Ecto neural progenitor cell (in vitro differentiated cells): ENCODE results near the gene GMPPB.
"Not testable (repeated sequence)": the region's sequence is repeated elsewhere in the genome, so short reads cannot be mapped to it uniquely, and the experiment has no call there.

ENCODE experiments used
- DNase-seq: peaks from one replicate; pipeline ENCODE4 v3.0.0-alpha.2; 2018; ENCODE audit warnings: low spot score

The GMPPB gene

DNA sequence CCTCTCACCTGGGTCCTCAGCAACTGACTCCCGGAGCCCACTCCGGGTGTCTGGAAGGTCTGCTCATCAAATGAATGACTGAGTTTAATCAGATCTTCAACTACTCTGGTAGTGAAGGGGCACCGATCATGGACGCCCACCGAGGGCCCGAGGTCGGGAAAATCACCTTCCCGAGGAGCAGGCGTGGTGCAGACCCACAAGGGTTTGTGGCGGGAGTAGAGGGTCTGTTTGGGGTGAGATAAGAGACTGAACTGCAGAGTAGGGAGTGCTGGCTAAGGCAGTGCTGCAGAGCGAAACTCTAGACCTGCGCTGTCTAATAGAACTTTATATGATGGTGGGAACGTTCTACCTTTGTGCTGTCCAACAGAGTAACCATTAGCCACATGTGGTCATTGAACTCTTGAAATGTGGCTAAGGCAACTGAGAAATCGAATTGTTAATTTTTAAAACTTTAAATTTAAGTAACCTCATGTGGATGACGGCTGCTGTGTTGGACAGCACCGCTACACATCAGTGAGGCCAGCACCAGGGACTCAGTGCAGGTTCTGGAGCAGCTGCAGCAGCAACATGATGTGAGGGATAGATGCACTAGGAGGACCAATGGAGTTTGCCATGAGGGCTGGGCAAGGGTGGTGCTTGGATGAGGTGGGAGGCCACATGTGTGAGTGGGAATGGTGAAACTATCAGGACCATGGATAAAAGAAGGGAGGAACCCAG, 33.7 kb downstream of the GMPPB start:
- not testable (repeated sequence) for DNase-seq

- peak; percentile 98 for DNase-seq
Measured at GRCh38 chr3:49689046-49689907, 34.5 kb downstream of the GMPPB start, which contains the start of the genes MST1 and RNF123. TSS of gene MST1 (minus strand) at chr3:49689474. CDS start at chr3:49688691, 783 bp downstream. TSS of gene RNF123 (plus strand) at chr3:49689557. CDS start at chr3:49691166, 1,609 bp downstream.

GRCh38 chr3:49688338-49689045, 35.3 kb downstream of the GMPPB start:
- DNase-seq, result not testable (repeated sequence)

- DNase-seq, result not testable (repeated sequence)
Measured at GRCh38 chr3:49687424-49687795, 36.3 kb downstream of the GMPPB start.

DNA sequence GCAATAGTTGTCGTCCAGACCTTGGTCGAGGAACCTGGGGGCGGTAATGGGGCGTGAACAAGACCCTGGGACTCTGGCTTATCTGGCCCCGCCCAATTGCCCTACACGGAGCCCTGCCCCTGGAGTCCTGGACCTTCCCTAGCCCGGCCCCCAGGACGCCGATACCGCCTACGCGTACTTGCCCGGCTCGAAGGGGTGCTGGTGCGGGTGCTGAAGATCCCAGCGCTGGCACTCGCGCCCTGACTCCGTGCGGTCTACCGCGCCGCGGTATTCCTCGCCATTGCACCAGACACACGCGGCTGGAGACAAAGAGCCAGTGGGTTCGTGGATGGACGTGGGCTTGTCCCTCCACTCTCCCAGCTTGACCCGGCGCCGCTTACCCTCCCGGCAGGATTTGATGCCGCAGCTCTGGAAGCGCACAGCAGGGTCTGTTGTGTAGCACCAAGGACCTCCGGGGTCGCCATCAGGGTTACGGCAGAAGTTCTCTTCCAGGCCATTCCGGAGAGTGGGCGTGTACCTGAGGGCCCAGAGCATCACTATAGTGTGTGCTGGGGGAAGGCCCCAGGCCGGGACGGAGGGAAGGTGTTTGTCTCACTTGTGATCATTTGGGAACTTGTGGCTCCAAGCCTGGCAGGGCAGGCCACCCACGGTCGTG, 36.9 kb downstream of the GMPPB start:
- DNase-seq, result peak; percentile 75

DNA sequence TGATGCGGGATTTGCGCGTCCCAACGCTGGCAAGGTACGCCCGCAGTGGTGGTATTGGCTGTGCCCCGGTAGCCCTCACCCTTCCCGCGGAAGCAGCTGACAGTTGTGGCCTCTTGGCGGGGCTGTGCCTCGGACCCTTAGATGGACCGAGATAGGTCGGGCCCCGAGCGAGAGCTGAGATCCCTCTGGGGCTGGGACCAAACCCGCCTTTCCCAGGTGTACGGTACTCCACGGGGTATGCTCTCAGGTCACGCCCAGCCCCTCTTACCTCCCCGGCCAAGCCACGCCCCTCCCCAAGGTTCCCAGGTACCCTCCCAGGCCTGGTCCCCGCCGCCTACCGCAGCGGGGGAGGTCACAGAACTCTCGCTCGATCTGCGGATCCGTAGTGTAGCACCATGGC, 37.4 kb downstream of the GMPPB start:
- DNase-seq, result peak; percentile 78

DNA sequence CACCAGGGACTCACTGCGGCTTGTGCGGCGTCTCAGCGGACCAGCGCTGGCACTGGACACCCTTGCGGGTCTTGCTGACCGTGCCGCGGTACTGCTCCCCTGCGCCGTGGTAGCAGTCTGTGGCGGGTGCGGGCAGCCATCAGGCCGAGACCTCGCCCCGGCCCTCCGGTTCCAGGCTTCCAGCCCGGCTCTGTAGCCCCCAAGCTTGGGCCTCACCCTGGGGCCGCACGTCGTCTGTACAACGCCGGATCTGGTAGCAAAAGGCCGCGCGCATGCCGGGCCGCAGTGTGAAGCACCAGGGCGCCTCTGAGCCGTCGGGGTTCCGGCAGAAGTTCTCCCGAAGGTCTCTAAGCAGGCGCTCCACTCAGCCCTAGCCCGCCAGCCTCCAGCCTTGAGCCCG, 37.9 kb downstream of the GMPPB start:
- not testable (repeated sequence) for DNase-seq

DNA sequence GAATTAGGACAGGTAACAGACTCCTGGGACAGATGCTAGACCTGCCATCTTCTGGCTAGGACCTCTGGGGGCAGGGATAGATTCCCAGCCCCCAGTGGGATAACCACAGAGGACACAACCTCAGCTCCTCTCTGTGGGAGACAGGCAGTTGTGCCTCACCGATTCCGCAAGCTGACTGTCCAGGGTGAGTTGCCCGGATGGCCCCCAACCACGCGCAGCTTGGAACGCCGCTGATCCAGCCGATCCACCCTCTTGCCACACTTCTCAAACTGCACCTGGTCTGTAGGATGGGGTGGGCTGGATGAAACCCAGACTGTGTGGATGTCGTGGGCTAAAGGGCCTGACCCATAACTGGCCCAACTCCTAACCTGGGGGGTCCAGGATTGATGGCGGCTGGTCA, 38.6 kb downstream of the GMPPB start:
- DNase-seq, result not testable (repeated sequence)

DNA sequence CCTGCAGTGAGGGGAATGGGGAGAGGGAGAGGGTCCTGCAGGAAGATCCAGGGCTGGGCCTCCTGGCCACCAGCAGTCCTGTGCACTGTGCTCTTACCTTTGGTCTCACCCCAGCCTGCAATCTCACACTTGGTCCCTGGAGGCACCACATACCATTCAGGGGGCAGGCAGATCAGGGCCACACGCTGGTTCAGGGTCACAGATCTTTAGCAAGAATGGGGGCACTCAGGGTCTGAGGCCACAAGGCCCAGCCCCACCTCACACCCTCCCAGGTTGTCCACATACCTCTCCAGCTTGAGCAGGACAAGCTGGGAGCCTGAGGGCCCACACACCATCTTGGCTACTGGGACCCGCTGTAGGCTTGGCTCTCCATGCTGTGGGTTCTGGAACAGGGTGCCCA, 39.3 kb downstream of the GMPPB start:
- not testable (repeated sequence) for DNase-seq

- DNase-seq, result no peak
Measured at GRCh38 chr3:49683162-49683561, 40.6 kb downstream of the GMPPB start.

GRCh38 chr3:49681543-49681942, 42.2 kb downstream of the GMPPB start:
- DNase-seq, result no peak

GRCh38 chr3:49681232-49681522, 42.6 kb downstream of the GMPPB start:
- no peak for DNase-seq

GRCh38 chr3:49680493-49681231, 43.1 kb downstream of the GMPPB start:
- DNase-seq, result no peak

GRCh38 chr3:49675912-49676311, 47.8 kb downstream of the GMPPB start:
- DNase-seq, result no peak

DNA sequence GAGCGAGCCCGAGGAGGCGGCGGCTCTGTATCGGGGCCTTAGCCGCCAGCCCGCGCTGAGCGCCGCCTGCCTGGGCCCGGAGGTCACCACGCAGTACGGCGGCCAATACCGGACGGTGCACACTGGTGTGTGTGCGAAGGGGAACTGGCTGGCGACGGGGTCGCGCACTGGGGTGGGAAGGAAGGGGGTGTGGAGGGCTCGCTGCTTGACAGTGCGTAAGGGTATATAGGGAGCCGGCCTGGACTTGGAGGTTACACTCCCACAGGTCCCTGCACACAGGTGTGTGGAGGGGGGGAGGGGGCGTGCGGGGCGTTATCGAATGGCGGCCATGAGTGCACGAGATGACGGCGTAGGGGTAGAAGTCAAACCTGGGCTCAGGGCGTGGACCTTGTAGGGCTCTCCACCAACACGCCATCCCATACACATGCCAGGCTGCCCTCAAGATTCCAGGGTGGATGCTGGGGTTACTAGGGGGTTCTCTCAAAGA, 49.2 kb downstream of the GMPPB start:
- DNase-seq, result no peak

DNA sequence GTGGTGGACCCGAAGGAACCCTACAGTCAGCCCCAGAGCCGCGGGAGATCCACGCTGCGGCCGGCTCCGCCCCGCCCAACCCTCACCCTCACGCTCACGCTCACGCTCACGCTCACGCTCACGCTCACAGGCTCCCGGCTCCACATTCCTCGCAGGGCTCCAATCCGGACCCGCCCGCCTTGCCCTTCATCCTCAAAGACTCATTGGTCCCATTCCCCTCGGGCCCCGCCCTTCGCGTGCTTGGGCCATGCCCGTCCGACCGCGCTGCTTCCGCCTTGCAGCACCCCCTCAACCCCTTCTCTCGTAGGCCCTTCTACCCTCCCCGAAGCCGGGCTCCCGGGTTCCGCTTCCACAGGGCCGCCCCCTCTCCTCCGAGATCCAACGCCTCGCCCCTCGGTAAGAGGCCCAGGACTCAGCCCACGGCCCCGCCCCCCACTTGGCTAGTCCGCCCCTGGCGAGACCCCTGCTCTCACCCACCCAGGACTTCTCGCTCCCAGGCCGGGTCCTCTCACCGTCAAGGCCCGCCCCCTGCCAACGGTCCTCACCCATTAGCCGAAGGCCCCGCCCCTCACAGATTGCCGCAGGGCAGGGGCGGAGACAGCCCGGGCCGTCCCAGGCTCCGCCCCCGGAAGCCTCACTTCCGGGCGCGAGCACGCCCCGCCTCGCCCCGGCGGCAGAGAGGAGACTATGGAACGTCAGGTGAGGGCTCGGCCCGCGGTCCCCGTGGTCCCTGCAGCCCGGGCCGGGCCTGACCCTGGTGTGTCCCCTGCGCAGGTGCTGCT, 49.8 kb downstream of the GMPPB start, which contains the start of gene APEH:
Gene APEH, plus strand, starts transcription at position 637 of the 782 bp plus-strand sequence. Its CDS starts 51 bp downstream, at position 688.
- DNase-seq, result peak; percentile 98

- DNase-seq, result no peak
Measured at GRCh38 chr3:49673121-49673714, 50.5 kb downstream of the GMPPB start.

DNA sequence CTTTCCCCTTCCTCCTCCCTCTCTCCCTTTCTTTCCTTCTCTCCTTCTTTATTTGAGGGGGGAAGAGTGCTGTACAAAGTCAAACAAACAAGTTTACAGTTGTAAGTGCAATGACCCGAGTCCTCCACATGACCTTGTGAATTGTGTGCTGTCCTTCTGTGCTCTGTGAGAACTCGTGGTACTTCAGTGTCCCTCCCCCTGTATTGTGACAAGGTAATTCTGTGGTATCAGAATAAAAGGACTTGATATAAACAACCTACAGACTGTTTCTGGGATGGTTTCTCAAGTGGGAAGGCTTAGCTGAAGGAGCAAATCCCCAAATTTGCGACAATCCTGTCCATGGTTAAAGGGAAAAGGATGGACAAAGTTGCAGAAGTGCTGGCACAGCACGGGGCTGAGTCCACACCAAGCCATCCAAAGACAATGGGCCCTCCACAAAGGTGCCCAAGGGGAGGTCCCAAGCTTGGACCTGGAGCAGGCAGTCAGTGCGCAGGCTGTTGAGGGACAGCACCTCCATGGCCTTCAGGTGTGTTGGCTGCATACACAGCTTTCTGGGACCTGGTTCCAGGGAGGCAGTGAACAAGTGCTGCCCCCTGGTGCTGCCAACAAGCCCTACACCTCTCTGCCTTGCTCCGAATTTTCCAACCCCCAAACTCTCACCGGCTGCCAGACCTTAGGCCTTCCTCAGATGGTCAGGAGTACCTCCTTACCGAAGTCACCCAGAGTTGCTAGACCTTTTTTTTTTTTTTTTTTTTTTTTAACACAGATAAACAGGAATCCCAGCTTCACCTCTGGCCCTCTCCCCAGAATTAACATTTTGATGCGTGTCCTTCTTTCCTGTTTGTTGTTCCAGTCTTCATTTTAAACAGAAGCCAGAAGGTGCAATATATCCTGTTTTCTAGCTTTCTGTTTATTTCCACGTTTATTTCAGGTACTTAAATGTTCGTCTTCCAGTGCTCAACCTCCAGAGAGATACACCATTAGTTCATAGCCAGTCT, 52.2 kb downstream of the GMPPB start:
- DNase-seq, result peak; percentile 83

DNA sequence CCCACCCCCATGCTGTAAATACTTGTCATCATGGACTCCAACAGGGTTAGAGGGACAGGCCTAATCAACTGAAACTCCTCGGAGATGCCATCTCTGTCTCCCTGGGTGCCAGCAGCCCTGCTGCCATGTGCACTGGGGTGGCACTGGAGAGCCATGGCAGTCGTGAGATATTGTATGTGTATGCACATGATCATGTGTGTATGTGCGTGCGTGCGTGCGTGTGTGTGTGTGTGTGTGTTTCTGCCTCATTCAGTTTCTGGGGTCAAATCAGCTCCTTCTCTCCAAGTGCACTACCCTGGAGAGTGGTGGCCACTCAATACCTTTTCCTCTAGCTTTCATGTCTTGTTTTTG, 52.8 kb downstream of the GMPPB start:
- no peak for DNase-seq
